Effector CD8-positive, alpha-beta T cell (primary cell): ENCODE measurements around the gene RAB3IP.
"Not testable (repeated sequence)": the region's sequence is repeated elsewhere in the genome, so short reads cannot be mapped to it uniquely, and the experiment has no call there.

Experiments used
- DNase-seq: peaks from one replicate; lab custom pipeline; 2025; lab: John Stamatoyannopoulos, UW

The RAB3IP gene

DNA sequence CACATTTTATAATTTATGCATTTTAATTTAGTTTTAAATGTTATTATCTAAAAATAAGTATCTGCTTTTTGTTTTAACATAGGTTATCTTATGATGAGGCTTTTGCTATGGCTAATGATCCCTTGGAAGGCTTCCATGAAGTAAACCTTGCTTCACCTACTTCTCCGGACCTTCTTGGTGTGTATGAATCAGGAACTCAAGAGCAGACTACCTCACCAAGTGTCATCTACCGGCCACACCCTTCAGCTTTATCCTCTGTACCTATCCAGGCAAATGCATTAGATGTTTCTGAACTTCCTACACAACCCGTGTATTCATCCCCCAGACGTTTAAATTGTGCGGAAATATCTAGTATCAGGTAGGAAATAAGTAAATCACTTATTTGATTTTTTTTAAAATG, 16.6 kb downstream of the RAB3IP start:
- DNase-seq: no peak

DNA sequence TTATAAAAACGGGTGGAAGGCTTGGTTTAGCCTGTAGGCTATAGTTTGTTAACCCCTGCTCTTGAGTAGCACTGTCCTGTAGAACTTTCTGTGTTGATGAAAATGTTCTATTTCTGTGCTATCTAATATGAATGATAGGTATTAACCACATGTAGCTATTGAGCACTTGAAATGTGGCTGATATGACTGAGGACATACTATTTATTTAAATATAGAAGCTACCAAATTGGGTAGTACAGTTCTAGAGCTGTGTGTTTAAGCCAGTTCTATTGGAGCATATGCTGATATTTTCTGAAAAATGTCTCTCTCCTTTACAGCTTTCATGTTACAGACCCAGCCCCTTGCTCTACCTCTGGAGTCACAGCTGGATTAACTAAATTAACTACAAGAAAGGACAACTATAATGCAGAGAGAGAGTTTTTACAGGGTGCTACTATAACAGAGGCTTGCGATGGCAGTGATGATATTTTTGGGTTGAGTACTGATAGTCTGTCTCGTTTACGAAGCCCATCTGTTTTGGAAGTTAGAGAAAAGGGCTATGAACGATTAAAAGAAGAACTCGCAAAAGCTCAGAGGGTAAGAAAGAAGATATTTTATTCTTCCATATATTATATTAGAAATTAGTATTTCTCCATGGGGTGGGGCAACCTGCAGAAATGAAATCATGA, 17.6 kb downstream of the RAB3IP start:
- DNase-seq: no peak

DNA sequence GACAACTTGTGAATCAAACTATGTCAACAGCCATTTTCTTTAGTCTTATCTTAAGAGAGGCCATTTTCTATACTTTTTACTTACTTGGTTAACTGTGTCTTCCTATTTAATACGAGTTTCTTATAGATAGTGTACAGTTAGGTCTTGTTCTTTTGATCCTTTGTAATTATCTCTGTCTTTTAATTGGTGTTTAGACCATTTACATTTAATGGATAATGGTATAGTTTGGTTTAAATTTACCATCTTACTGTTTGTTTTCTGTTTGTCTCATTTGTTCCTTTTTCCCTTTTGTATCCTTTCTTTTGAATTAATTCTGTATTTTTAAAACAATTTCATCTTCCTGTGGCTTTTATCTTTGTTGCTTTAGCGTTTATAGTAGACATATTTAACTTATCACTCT, 19.4 kb downstream of the RAB3IP start:
- DNase-seq: no peak

DNA sequence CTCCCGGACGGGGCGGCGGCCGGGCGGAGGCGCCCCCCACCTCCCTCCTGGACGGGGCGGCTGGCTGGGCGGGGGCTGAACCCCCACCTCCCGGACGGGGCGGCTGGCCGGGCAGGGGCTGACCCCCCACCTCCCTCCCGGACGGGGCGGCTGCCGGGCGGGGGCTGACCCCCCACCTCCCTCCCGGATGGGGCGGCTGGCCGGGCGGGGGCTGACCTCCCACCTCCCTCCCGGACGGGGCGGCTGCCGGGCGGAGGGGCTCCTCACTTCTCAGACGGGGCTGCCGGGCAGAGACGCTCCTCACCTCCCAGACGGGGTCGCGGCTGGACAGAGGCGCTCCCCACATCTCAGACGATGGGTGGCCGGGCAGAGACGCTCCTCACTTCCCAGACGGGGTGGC, 20.9 kb downstream of the RAB3IP start:
- DNase-seq: not testable (repeated sequence)

DNA sequence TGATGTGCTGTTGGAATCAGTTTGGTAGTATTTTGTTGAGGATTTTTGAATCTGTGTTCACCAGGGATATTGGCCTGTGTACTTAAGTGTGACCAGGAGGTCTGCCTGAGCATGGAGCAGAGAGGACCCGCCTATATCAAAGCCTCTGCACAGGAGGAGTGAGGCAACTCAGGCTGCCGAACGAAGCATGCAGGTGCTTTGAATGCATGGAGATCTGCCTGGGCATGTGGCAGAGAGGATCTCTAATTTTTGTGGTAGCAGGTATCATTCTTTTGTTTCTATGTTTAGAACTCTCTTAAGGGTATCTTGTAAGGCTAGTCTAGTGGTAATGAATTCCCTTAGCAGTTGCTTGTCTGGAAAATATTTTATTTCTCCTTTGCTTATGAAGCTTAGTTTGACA, 26.9 kb downstream of the RAB3IP start:
- no peak for DNase-seq

DNA sequence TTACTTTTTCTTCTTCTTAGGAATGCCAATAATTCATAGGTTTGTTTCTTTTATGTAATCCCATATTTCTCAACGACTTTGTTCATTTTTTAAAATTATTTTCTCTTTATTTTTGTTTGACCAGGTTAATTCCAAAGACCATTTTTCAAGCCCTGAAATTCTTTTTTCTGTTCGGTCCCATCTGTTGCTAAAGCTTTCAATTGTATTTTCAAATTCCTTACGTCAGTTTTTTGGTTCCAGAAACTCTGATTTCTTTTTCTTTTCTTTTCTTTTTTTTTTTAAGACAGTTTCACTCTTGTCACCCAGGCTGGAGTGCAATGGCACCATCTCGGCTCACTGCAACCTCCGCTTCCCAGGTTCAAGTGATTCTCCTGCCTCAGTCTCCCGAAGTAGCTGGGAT, 27.6 kb downstream of the RAB3IP start:
- no peak for DNase-seq

DNA sequence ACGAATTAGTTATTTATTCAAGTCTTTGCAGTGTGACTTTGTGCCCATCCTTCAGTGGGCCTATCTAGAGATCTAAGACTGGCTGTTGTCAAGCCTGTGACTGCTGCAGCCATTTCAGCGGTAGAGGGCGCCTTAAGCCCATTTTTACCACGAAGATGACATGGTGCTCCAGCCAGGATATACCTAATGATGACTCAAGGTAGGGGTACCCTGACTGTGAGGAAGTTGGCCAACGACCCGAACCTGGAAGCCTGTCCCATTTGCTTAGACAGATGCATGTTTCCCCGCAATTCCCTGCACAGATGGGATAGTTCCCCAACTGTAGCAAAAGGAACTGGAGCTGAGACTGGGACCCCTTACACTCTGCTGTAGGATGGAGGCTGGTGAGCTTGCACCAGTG, 41.3 kb downstream of the RAB3IP start:
- DNase-seq: no peak

DNA sequence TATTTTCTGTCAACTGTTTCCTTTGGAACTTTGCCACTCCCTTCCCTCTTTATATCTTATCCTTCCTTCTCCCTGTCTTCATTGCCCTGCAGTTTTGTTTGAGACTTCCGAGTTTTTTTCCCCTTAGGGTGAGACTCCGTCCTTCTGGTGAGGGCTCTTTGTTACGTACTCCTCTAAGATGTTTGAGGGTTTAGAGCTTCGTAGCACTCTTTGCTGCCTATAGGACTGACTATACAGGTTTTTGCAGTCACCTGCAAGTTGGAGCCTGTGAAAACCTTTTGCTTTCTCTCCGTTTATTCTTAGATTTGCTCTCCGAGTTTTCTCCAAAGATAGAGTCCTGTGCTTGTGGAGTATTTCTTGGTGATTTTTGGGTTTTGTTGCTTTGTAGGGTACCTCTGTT, 44.7 kb downstream of the RAB3IP start:
- no peak for DNase-seq

DNA sequence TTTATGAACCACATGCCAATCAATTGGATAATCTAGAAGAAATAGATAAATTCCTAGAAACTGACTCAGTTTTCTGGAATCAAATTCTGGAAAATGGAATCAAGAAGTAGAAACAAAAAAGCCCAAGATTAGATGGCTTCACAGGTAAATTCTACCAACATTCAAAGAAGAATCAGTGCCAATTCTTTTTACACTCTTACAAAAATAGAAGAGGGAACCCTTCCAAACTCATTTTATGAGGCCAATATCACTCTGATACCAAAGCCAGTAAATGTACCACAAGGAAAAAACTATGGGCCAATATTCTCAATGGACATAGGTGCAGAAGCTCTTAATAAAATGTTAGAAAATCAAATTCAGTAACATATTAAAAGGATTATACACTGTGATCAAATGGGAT, 50.7 kb downstream of the RAB3IP start:
- no peak for DNase-seq

DNA sequence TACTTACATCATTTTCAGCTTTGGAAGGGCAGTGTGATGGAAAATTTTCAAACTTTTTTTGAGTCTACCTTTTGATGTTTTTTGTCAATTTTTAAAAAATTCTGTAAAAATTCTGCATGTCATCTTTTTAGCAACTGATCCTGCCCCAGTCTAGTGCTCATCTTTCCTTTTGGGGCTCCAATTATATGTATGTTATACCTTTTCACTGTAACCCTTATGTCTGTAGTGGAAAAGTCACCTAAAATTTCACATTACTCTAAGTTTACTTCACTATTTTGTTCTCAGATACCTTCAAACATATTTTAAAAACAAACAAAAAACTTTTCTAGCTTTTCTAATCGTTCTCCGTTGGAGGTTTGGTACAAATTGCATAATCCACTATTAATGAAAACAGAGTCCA, 53.9 kb downstream of the RAB3IP start:
- no peak for DNase-seq

DNA sequence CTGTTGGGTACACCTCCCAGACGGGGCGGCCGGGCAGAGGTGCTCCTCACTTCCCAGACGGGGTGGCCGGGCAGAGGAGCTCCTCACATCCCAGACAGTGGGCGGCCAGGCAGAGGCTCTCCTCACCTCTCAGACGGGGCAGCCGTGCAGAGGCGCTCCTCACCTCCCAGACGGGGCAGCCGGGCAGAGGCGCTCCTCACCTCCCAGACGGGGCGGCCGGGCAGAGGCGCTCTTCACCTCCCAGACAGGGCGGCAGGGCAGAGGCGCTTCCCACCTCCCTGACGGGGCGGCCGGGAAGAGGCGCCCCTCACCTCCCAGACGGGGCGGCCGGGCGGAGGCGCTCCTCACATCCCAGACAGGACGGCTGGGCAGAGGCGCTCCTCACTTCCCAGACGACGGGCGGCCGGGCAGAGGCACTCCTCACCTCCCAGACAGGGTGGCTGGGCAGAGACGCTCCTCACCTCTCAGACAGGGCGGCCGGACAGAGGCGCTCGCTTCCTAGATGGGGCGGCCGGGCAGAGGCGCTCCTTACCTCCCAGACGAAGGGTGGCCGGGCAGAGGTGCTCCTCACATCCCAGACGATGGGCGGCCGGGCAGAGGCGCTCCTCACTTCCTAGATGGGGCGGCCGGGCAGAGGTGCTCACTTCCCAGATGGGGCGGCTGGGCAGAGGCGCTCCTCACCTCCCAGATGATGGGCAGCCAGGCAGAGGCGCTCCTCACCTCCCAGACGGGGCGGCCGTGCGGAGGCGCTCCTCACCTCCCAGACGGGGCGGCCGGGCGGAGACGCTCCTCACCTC, 68.6 kb downstream of the RAB3IP start:
- DNase-seq: not testable (repeated sequence)

DNA sequence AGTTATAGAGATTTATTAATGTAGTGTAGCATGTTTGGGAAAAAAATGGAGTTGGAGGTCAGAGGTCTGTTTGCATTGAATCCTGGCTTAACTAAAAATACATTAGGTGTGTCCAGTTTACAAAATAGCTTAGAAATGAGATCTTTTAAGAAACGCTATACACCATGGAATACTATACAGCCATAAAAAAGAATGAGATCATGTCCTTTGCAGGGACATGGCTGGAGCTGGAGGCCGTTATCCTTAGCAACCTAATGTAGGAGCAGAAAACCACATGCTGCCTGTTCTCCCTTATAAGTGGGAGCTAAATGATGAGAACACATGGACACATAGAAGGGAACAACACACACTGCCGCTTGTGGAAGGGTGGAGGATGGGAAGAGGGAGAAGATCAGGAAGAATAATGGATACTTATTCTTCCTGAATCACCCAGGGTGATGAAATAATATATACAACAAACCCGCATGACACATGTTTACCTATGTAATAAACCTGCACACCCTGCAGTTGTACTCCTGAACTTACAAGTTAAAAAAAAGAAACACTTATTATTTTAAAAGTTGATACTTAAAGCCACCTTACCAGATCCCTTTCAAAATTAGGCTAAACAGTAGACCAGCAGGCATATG, 72.3 kb downstream of the RAB3IP start:
- no peak for DNase-seq

DNA sequence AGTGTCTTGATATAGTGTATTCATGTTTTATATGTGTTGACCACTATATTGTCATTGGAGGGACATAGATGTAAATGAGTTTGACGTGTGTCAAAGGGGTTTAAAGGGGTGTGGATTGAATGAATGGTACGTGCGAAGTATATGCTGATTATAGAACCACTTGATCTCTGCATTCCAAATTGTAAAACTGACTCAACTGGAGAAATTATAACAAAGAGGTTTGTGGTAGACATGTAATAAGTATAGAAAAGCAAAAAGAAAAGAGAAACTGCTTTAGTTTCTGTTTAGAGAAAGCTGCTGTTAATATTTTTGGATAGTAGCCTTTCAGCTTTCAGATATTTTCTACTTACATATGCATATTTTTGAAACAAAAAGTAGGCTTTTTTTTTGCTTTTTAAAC, 77.4 kb downstream of the RAB3IP start:
- no peak for DNase-seq

DNA sequence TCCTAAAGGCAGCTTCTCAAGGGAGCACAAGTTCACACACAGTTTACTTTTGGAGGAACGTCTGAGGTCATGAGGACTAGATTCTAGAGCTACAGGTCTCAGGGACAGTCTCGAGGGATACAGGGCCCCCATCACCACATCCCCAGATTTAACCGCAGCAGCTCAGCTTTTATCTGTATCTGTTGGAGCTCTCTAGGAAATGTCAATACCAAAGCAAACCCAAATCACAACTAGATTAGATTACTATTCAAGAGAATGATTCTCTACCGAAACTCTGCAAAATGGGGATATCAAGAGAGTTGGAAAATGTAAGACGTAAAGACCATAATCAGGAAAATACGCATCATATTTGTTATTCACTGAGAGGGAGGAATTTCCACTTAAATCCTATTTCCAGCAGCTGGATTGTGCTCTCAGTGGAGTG, 82.4 kb downstream of the RAB3IP start:
- DNase-seq: no peak

DNA sequence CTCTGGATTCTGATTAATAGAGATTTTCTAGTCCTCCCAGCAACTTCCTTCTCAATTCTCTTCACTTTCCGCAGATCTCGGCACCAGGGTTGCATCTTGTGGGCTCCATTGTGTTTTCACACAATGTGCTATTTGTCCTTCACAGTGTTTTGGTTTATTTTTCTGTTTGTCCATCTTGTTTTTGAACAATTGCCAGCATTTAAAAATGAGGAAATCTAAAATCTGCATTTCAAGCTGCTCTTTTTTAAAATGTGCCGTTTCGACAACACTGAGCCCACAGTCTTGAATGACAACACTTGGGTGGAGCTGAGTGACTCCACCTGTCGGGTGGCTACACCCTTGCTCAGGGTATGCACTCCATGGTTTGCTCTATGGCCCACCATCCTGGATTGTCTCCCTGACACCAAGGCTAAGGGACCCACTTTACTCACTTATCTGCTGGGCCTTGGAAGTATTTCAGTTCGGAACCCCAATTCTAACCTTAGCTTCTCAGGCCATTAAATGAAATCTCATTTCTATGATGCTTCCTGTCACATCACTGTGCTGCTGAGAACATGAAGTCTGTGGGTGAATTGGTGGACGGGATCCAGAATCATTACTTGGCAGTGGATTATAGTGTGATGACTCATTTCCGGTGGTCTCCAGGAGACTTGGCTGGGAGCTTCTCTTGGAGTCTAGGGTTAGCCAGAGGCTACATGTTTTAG, 82.9 kb downstream of the RAB3IP start:
- no peak for DNase-seq

DNA sequence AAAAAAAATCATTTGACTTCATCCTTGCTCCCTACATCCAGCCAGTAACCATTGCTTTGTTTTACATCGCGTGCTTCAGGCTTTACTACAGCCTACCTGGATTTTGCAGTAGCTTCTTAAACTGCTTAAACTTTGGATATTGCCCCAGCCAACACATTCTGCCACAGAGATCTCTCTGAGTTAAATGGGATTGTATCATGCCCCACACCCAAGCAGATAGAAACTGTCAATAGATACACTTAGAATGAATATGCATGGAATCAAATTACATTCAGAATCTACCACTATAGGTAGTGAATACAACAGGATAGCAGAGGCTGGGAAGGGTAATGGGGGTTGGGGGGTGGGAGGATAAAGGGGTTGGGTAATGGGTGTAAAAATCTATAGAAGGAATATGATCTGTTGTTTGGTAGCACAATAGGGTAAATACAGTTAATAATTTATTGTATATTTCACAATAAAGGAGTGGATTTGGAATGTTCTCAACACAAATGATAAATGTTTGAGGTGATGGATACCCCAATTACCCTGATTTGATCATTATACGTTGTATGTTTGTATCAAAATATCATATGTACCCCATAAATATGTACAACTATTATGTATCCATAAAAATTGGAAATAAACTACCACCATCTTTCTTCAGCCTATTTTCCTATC, 83.7 kb downstream of the RAB3IP start:
- DNase-seq: no peak

DNA sequence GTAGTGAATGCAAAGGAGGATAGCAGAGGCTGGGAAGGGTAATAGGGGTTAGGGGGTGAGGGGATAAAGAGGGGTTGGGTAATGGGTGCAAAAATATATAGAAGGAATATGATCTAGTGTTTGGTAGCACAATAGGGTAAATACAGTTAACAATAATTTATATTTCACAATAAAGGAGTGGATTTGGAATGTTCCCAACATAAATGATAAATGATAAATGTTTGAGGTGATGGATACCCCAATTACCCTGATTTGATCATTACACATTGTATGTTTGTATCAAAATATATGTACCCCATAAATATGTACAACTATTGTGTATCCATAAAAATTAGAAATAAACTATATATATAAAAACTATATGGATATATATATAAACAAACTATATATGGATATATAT, 85.4 kb downstream of the RAB3IP start:
- DNase-seq: no peak

DNA sequence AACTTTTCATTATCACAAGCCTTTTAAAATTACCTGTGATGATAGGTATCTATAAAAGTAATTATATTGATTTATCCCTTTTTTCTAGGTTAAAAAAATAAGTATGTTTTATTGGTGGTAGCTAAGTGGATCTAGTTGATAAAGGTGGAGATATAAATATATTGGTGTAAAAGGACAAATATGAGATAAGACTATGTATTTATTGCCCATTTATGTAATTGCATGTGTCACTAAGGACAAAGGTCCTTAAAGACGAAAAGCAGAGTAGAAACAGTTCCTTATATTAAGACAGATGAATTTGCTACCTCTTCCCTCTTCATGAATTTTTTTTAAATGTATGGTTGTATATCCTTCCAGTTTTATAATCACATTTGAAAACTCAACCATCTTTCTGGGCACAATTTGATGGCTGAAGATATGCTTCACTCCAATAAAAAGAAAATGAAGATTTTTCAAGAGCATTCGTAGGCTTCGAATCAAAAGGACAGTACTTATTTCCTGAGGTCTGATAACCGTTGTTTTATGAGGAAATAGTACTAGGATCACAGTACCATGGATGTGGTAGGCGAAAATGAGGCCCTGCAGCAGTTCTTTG, 86.4 kb downstream of the RAB3IP start, which contains the start of gene MYRFL:
TSS of gene MYRFL (plus strand) at position 262 of the 595 bp plus-strand sequence. CDS start at position 553, 291 bp downstream.
- no peak for DNase-seq

DNA sequence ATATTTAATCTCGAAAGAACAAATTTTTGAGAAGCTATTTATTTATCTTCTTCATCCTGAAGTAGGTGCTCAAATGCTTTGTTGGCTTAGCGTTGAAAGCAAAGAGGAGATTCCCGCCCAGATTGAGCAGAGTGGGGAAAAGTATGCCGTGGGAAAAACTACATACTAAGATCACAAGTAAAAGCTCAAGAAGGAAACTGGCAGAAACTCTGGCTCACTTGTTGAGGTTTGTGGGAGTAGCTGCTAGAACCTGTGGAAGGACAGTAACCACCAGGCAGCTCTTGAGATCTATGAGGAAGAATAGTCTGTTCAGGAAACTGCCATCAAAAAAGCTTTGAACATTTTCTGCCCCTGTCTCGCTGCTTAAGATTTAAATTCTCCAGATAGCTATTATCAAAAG, 90.2 kb downstream of the RAB3IP start:
- no peak for DNase-seq

DNA sequence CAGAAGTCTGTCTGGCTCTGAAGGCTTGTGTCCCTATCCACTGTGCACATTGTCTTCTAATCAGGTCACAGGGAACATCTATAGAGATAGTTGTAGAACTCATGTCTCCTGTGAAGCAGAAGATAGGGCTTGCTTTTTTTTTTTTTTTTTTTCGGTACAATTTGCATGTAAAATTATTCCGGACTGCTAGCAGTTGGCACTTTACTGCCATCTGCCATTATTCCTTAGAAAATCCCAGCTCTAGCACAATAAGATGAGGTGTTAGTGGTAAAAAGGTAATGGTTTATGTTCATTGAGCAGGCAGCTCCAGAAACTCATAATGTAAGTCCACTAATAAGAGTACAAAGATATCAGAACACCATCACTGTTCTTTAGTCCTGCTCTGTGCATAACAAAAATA, 95.0 kb downstream of the RAB3IP start:
- no peak for DNase-seq

DNA sequence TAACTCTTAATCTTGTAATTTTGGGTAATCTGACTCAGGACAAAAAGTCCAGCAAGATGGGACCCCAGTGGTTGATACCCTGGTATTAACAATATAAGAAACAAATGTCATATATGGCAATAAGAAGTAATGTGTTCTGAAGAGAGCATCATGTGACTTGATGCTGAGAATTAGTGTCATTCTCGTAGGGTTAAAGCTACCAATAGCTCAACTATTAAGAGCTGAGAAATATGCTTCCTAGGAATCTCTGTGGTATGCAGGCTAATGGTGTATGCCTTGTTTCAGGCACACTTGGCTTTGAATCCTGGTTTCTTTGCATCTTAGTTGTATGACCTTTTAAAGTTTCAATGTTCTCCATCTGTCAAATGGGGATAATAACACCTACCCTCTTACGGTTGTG, 95.5 kb downstream of the RAB3IP start:
- no peak for DNase-seq

DNA sequence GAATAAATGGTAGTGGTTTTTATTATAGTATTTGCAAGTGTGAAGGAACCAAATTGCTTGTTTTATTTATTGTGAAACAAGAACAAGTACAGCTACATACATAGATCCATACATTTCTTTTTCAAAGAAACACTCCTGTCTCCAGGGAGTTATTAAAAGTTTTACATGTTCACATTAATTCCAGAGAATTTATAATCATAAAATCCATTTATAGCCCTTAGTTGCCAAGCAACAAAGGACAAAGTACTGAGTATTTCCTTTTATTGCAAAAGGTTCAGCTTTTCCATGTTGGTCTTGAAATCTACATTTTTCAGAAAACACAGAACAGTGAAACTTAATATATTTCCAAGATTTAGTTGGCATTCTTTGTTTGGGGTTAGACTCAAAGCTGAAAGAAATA, 95.9 kb downstream of the RAB3IP start:
- DNase-seq: no peak
